Lung (tissue), 12 donors: Measurements from ENCODE around the gene PITX2. TPM values are rescaled to one million over a fixed set of nuclear protein-coding genes. Genes with fewer than 3 reads are reported as not detected.

Source experiments
- ATAC-seq: fragments of 200-7000 bp; cut with Tn5 transposase; one replicate; pipeline ENCODE4 v1.9.1; 2020; ENCODE audit warnings: moderate number of reproducible peaks; ENCODE audit not compliant: insufficient read depth, low FRiP score
- DNase-seq, 3 donors: peaks; one replicate each; pipeline ENCODE4 v3.0.0-alpha.2; 2013 to 2017
- H3K27ac ChIP-seq, 2 donors: one replicate each; pipeline ENCODE4 v1.5.1; 2013; ENCODE audit warnings: mild to moderate bottlenecking in 2 of 2, moderate library complexity in 2 of 2, control low read depth in 1 of 2, inconsistent platforms in 1 of 2, low read depth in 1 of 2, low read length in 1 of 2
- H3K27me3 ChIP-seq, 3 donors: one replicate each; pipeline ENCODE4 v1.5.1; 2013; ENCODE audit warnings: low read length in 2 of 3; ENCODE audit not compliant: control insufficient read depth in 3 of 3, insufficient read depth in 3 of 3
- H3K36me3 ChIP-seq, 4 donors: one replicate each; pipeline ENCODE4 v1.5.1; 2013; ENCODE audit warnings: low read length in 4 of 4, mild to moderate bottlenecking in 1 of 4, moderate library complexity in 1 of 4; ENCODE audit not compliant: control insufficient read depth in 4 of 4, insufficient read depth in 4 of 4
- H3K4me1 ChIP-seq, 5 donors: one replicate each; pipeline ENCODE4 v1.5.1; 2013; ENCODE audit warnings: low read length in 5 of 5, mild to moderate bottlenecking in 2 of 5, moderate library complexity in 1 of 5; ENCODE audit not compliant: control insufficient read depth in 5 of 5, insufficient read depth in 5 of 5
- H3K4me3 ChIP-seq: one replicate; pipeline ENCODE4 v1.5.1; 2013; ENCODE audit warnings: mild to moderate bottlenecking, control low read depth, moderate library complexity
- H3K9ac ChIP-seq, 2 donors: one replicate each; pipeline ENCODE4 v1.5.1; 2013; ENCODE audit warnings: low read length in 2 of 2, control low read depth in 1 of 2; ENCODE audit not compliant: insufficient read depth in 1 of 2
- H3K9me3 ChIP-seq, 4 donors: one replicate each; pipeline ENCODE4 v1.5.1; 2013; ENCODE audit warnings: low read length in 3 of 4, mild to moderate bottlenecking in 1 of 4, moderate library complexity in 1 of 4; ENCODE audit not compliant: control insufficient read depth in 4 of 4, insufficient read depth in 3 of 4
- WGBS, 2 donors: extraction: QIAGEN DNeasy Blood & Tissue Kit; methylation state at CpG; one replicate each; pipeline ENCODE4 v1.1.7; 2013; 5-methylcytosine and 5-hydroxymethylcytosine counted together
- polyA plus RNA-seq, 2 donors: library from polyadenylated mRNA; stranded (reverse); fragments of 200-250 nt; gene quantifications; one replicate each; pipeline ENCODE4 v1.2.1, GENCODE V29; 2013
- total RNA-seq, 2 donors: library from RNA; depleted of rRNA in 1 of 2; stranded (reverse); fragments of >200 nt in 1 of 2; gene quantifications; one replicate each; pipeline ENCODE4 v1.2.1, GENCODE V29; 2014 to 2021
- TF ChIP-seq, protein P1 (sequence below): IDR thresholded peaks from 2 replicates; pipeline ENCODE4 v1.5.1; 2012; ENCODE audit warnings: mild to moderate bottlenecking; ENCODE audit errors: control extremely low read depth, extremely low read depth
- donor health status: control.
- donor health status: control.
- donor health status: Bipolar disorder and iron deficiency.
- donor health status: healthy.
- donor health status: DM: yes; HTN: yes; CAD: no.

PITX2 gene
- total and polyA plus RNA-seq, 4 donors: not detected

DNA sequence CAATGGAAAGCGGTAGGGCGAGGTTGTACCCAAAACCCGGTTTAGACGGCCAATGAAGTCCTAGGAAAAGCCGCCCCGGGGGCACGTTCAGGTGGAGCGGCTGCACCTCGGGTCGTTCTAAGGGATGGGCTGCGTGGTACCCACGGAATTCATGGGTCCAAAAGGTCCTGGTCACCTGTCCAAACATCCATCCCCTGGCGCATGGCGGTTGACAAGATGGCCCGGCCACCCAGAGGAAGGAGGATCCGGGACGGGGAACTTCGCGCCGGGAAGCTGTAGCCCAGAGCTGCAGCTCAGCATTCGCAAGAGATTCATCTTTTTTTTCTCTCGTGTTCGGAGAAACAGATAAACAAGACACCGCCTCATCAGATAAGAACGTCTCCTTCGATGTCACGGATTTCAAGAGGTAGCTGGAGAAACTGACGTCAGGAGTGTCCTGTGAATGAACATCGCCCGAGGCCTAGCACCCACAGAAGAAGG is 10.9 kb downstream of the PITX2 start:
- Histone ChIP-seq H3K4me3 (no peak overlapping the region), H3K9ac (no peak overlapping the region), H3K36me3 (no peaks in the 10 kb centered on the region), H3K9me3 (peaks cover 0 to 18% (median 0%) of the 10 kb centered on the region in 4 donors), H3K27me3 (peaks cover 2 to 93% (median 88%) of the 10 kb centered on the region in 3 donors), H3K27ac (no peak overlapping the region), H3K4me1 (peaks cover 0 to 16% (median 0%) of the 10 kb centered on the region in 5 donors)
- WGBS, 2 donors: 8 to 12% methylated on average over 30 of the region's 30 CpGs
- TF ChIP-seq, protein P1, sequence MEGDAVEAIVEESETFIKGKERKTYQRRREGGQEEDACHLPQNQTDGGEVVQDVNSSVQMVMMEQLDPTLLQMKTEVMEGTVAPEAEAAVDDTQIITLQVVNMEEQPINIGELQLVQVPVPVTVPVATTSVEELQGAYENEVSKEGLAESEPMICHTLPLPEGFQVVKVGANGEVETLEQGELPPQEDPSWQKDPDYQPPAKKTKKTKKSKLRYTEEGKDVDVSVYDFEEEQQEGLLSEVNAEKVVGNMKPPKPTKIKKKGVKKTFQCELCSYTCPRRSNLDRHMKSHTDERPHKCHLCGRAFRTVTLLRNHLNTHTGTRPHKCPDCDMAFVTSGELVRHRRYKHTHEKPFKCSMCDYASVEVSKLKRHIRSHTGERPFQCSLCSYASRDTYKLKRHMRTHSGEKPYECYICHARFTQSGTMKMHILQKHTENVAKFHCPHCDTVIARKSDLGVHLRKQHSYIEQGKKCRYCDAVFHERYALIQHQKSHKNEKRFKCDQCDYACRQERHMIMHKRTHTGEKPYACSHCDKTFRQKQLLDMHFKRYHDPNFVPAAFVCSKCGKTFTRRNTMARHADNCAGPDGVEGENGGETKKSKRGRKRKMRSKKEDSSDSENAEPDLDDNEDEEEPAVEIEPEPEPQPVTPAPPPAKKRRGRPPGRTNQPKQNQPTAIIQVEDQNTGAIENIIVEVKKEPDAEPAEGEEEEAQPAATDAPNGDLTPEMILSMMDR: no peak
- DNase-seq (no peak), ATAC-seq (no peak)

DNA sequence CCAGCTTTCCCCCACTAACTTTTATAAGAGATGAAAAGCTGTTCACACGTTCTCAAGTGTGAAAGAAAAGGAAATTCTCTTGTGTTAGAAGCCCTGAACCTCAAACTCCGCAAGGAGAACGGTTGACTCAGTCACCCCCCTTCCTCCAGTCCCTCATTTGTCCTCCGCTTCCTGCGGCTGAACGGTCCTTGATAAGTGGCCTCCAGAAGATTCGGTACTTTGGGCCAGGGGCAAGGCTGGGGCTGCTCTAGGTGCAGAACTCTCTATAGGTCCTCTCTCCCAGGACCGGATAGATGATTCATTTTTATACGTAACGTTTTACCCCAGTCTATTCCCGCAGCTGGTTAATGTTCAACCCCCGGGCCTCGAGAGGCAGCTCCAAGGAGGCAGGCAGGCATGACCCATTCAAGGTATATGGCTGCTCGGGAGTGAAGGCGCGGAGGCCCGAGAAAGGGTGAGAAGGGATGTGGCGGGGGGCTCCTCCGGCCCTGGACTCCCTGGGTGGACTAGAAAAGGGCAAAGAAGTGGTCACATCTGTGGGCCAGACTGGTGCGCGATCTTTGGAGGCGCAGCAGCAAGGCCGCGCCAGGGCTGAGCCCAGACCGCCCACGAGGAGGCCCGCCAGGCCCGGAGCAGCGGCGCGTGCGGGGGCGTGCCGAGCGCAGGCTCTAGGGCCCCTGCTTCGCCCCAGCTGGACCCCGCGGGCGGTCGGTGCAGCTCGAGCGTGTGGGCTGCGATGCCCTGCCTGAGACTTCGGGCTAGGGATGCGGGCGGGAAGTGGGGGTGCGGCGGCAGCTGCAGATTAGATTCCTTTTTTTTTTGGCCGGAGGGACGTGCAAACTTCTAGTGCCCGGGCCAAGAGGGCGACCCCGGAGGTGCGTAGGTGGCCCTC is 11.7 kb downstream of the PITX2 start:
- Histone ChIP-seq H3K27ac (no peak overlapping the region), H3K9ac (no peak overlapping the region), H3K9me3 (peaks cover 0 to 18% (median 0%) of the 10 kb centered on the region in 4 donors), H3K4me3 (no peak overlapping the region), H3K36me3 (no peaks in the 10 kb centered on the region), H3K27me3 (peaks cover 2 to 85% (median 80%) of the 10 kb centered on the region in 3 donors), H3K4me1 (peaks cover 0 to 16% (median 0%) of the 10 kb centered on the region in 5 donors)
- WGBS, 2 donors: 5 to 6% methylated on average over 53 to 54 of the region's 54 CpGs
- no peak for ATAC-seq
- DNase-seq: peak in 2 of 3 donors; percentile 22 to 48
- TF ChIP-seq, protein P1: no peak

DNA sequence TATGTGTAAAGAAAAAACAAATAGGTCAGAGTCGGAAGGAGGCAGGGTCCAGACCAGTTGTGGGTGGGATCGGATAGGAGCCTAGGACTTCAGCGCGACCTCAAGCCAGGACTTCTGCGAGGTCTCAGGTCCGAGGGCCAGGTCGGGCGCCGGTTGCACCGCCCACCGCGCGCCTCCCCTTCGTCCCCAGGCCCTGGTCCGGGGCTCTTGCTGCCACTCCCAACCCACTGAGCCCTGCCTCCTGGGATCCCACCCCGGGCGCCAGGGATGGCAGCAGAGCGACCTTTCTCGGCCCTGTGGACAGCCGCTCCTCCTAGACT is 12.3 kb downstream of the PITX2 start:
- TF ChIP-seq, protein P1: no peak
- Histone ChIP-seq H3K4me3 (no peak overlapping the region), H3K36me3 (no peaks in the 10 kb centered on the region), H3K9ac (no peak overlapping the region), H3K27me3 (peaks cover 2 to 79% (median 74%) of the 10 kb centered on the region in 3 donors), H3K4me1 (peaks cover 0 to 16% (median 0%) of the 10 kb centered on the region in 5 donors), H3K9me3 (peaks cover 0 to 16% (median 0%) of the 10 kb centered on the region in 4 donors), H3K27ac (no peak overlapping the region)
- ATAC-seq (no peak), DNase-seq (no peak)
- 7 to 15% methylated on average over 20 of the region's 20 CpGs for WGBS, 2 donors
